Type B pancreatic cell (in vitro differentiated cells): ENCODE results near the gene ZMYND11. TPM values are rescaled to one million over a fixed set of nuclear protein-coding genes. Genes with fewer than 3 reads are reported as not detected.

Experiments
- DNase-seq: peaks from one replicate; pipeline ENCODE4 v3.0.0; 2021; ENCODE audit warnings: mixed read lengths; ENCODE audit not compliant: unreplicated experiment; ENCODE audit errors: extremely low spot score
- H3K27ac Mint-ChIP-seq: 2 replicates; pipeline ENCODE4 v1.8.0; 2021; ENCODE audit warnings: mild to moderate bottlenecking, mixed read lengths
- H3K27me3 Mint-ChIP-seq: 2 replicates; pipeline ENCODE4 v1.8.0; 2021; ENCODE audit warnings: mixed read lengths
- H3K36me3 Mint-ChIP-seq: 2 replicates; pipeline ENCODE4 v1.8.0; 2021; ENCODE audit warnings: mixed read lengths
- H3K4me1 Mint-ChIP-seq: one replicate; pipeline ENCODE4 v1.8.0; 2021; ENCODE audit warnings: mixed read lengths; ENCODE audit not compliant: unreplicated experiment
- H3K4me3 Mint-ChIP-seq: 2 replicates; pipeline ENCODE4 v1.8.0; 2021; ENCODE audit warnings: mild to moderate bottlenecking, mixed read lengths
- H3K9me3 Mint-ChIP-seq: 2 replicates; pipeline ENCODE4 v1.8.0; 2021; ENCODE audit warnings: mixed read lengths
- CTCF ChIP-seq: fragments of 200-600 bp; sonication (generic); conservative IDR thresholded peaks from 2 replicates; pipeline ENCODE4 v1.5.0; 2021; ENCODE audit warnings: antibody characterized with exemption, mild to moderate bottlenecking
- total RNA-seq: library from RNA; stranded (reverse); gene quantifications from 2 replicates; pipeline ENCODE4 v1.2.1, GENCODE V29; 2021; ENCODE audit warnings: low replicate concordance

The ZMYND11 gene
- total RNA-seq, 1 donor from 2014 or later, result 58.7 TPM

GRCh38 chr10:301536-301935, 166.3 kb downstream of the ZMYND11 start:
- H3K27me3 Mint-ChIP-seq, result no peaks in the 10 kb centered on the region
- peaks cover 4% of the 10 kb centered on the region for H3K4me1 Mint-ChIP-seq
- TF ChIP-seq CTCF, result no peak

More at GRCh38 chr10:301536-301935, 166.3 kb downstream of the ZMYND11 start:
- DNase-seq, result no peak
- Mint-ChIP-seq H3K9me3 (peaks cover 3% of the 10 kb centered on the region), H3K27ac (no peak overlapping the region), H3K36me3 (peaks cover 25% of the 10 kb centered on the region), H3K4me3 (no peak overlapping the region)

Other genes with a start within 250 kb of the ZMYND11 start
- gene TUBB8, start 86.2 kb upstream of the ZMYND11 start, total RNA-seq, result 0.29 and 0.46 TPM in 2 replicates